Liver (tissue), 9 donors: ENCODE measurements around the gene GPR156. TPM values are rescaled to one million over a fixed set of nuclear protein-coding genes. Genes with fewer than 3 reads are reported as not detected.
"Not testable (repeated sequence)": the region's sequence is repeated elsewhere in the genome, so short reads cannot be mapped to it uniquely, and the experiment has no call there.

Experiments
- DNase-seq: peaks from one replicate; pipeline ENCODE4 v3.0.0-alpha.2; 2017; ENCODE audit warnings: low spot score
- H3K27ac ChIP-seq, 2 donors: one replicate each; pipeline ENCODE4 v1.7.0; 2013; ENCODE audit warnings: inconsistent platforms in 2 of 2, low read length in 2 of 2, control low read depth in 1 of 2, low read depth in 1 of 2, mild to moderate bottlenecking in 1 of 2
- H3K27me3 ChIP-seq, 4 donors: one replicate each; pipeline versions ENCODE4 v1.6.1 to v1.7.0; 2013; ENCODE audit warnings: low read length in 3 of 4, inconsistent platforms in 1 of 4, mild to moderate bottlenecking in 1 of 4, moderate library complexity in 1 of 4; ENCODE audit not compliant: control insufficient read depth in 4 of 4, insufficient read depth in 4 of 4
- H3K36me3 ChIP-seq, 4 donors: one replicate each; pipeline versions ENCODE4 v1.6.1 to v1.7.0; 2013; ENCODE audit warnings: low read length in 3 of 4, mild to moderate bottlenecking in 3 of 4, low read depth in 1 of 4, moderate library complexity in 1 of 4; ENCODE audit not compliant: control insufficient read depth in 4 of 4, insufficient read depth in 3 of 4
- H3K4me1 ChIP-seq, 4 donors: one replicate each; pipeline versions ENCODE4 v1.6.1 to v1.7.0; 2013; ENCODE audit warnings: low read length in 3 of 4, mild to moderate bottlenecking in 3 of 4, moderate library complexity in 1 of 4; ENCODE audit not compliant: control insufficient read depth in 4 of 4, insufficient read depth in 4 of 4
- H3K4me3 ChIP-seq, 3 donors: one replicate each; pipeline versions ENCODE4 v1.6.1 to v1.7.0; 2013; ENCODE audit warnings: low read length in 3 of 3, control low read depth in 1 of 3, low read depth in 1 of 3, mild to moderate bottlenecking in 1 of 3
- H3K9ac ChIP-seq, 2 donors: one replicate each; pipeline ENCODE4 v1.7.0; 2013; ENCODE audit warnings: low read length in 2 of 2, mild to moderate bottlenecking in 2 of 2, moderate library complexity in 2 of 2, control low read depth in 1 of 2, low read depth in 1 of 2
- H3K9me3 ChIP-seq, 4 donors: one replicate each; pipeline versions ENCODE4 v1.6.1 to v1.7.0; 2013; ENCODE audit warnings: low read length in 3 of 4; ENCODE audit not compliant: control insufficient read depth in 4 of 4
- FOXA1 ChIP-seq: IDR thresholded peaks from 2 replicates; pipeline ENCODE4 v1.6.1; 2016; ENCODE audit warnings: antibody characterized with exemption
- GABPA ChIP-seq, 2 donors: IDR thresholded peaks in 1 of 2; conservative IDR thresholded peaks in 1 of 2; 2 replicates each; pipeline ENCODE4 v1.6.1; 2016; ENCODE audit warnings: antibody characterized with exemption in 2 of 2, mild to moderate bottlenecking in 1 of 2, moderate library complexity in 1 of 2
- HNF4A ChIP-seq, 2 donors: conservative IDR thresholded peaks; 2 replicates each; pipeline ENCODE4 v1.6.1; 2016; ENCODE audit warnings: antibody characterized with exemption in 2 of 2, mild to moderate bottlenecking in 2 of 2
- HNF4G ChIP-seq: IDR thresholded peaks from 2 replicates; pipeline ENCODE4 v1.6.1; 2016; ENCODE audit warnings: antibody characterized with exemption
- RXRA ChIP-seq, 2 donors: IDR thresholded peaks; 2 replicates each; pipeline ENCODE4 v1.6.1; 2017 to 2018; ENCODE audit warnings: antibody characterized with exemption in 2 of 2, mild to moderate bottlenecking in 1 of 2
- YY1 ChIP-seq: IDR thresholded peaks from 2 replicates; pipeline ENCODE4 v1.6.1; 2016; ENCODE audit warnings: antibody characterized with exemption, mild to moderate bottlenecking
- WGBS: extraction: QIAGEN DNeasy Blood & Tissue Kit; methylation state at CpG from one replicate; pipeline ENCODE4 v1.1.7; 2013; 5-methylcytosine and 5-hydroxymethylcytosine counted together
- polyA plus RNA-seq, 2 donors: library from polyadenylated mRNA; stranded (reverse) in 1 of 2; unstranded in 1 of 2; fragments of 200-250 nt in 1 of 2; fragments of >200 nt in 1 of 2; fragmentation: Nextera tagmentation in 1 of 2; extraction: Ambion mirVana in 1 of 2; gene quantifications; one replicate each; pipeline versions ENCODE4 v1.2.1 to v1.2.3, GENCODE V29; 2013 to 2015
- total RNA-seq, 2 donors: library from RNA; depleted of rRNA; stranded (reverse); fragments of >200 nt; gene quantifications; one replicate each; pipeline ENCODE4 v1.2.3, GENCODE V29; 2014
- TF ChIP-seq, protein P1 (sequence below): fragments of 150-350 bp; IDR thresholded peaks from 2 replicates; pipeline ENCODE4 v1.5.1; 2017; ENCODE audit warnings: improper control_type of control experiment, low read depth, low read length; ENCODE audit not compliant: missing input control
- TF ChIP-seq, protein P2 (sequence below): IDR thresholded peaks from 2 replicates; pipeline ENCODE4 v1.6.1; 2016; ENCODE audit warnings: antibody characterized with exemption, mild to moderate bottlenecking
- donor health status: healthy.
- donor health status: healthy.
- donor health status: healthy.
- donor health status: healthy.
- donor health status: healthy.

GPR156 gene
- total and polyA plus RNA-seq, 4 donors = 0.02 to 0.17 (median 0.09) TPM; not detected in 1

DNA sequence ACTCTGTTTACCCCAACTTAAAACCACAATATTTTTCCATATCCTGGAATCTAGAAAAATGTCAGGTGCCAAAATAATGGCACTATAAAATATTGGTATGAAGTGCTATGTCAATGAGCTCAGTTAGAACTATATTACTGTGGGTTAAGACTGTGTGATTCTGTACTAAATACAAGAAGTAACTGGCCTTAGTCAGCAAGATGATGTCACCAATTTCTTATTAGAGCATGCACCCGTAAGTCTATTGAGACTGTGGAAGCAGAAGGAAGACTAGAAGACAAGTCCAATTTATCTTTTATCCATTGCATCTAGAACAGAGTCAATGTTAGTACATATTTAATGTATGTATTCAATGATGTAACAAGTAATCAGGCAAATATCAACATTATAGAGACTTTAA, 39.2 kb upstream of the GPR156 start:
- no peak for DNase-seq
- WGBS = 75% methylated on average over 1 of the region's 1 CpG
- no peaks in the 10 kb centered on the region for H3K4me1 ChIP-seq
- no peaks in the 10 kb centered on the region for H3K9me3 ChIP-seq
- H3K4me3 ChIP-seq = no peak overlapping the region
- H3K27ac ChIP-seq = no peak overlapping the region
- no peaks in the 10 kb centered on the region for H3K27me3 ChIP-seq
- no peak overlapping the region for H3K9ac ChIP-seq
- TF ChIP-seq, protein P1, sequence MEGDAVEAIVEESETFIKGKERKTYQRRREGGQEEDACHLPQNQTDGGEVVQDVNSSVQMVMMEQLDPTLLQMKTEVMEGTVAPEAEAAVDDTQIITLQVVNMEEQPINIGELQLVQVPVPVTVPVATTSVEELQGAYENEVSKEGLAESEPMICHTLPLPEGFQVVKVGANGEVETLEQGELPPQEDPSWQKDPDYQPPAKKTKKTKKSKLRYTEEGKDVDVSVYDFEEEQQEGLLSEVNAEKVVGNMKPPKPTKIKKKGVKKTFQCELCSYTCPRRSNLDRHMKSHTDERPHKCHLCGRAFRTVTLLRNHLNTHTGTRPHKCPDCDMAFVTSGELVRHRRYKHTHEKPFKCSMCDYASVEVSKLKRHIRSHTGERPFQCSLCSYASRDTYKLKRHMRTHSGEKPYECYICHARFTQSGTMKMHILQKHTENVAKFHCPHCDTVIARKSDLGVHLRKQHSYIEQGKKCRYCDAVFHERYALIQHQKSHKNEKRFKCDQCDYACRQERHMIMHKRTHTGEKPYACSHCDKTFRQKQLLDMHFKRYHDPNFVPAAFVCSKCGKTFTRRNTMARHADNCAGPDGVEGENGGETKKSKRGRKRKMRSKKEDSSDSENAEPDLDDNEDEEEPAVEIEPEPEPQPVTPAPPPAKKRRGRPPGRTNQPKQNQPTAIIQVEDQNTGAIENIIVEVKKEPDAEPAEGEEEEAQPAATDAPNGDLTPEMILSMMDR = no peak
- TF ChIP-seq, protein P2, sequence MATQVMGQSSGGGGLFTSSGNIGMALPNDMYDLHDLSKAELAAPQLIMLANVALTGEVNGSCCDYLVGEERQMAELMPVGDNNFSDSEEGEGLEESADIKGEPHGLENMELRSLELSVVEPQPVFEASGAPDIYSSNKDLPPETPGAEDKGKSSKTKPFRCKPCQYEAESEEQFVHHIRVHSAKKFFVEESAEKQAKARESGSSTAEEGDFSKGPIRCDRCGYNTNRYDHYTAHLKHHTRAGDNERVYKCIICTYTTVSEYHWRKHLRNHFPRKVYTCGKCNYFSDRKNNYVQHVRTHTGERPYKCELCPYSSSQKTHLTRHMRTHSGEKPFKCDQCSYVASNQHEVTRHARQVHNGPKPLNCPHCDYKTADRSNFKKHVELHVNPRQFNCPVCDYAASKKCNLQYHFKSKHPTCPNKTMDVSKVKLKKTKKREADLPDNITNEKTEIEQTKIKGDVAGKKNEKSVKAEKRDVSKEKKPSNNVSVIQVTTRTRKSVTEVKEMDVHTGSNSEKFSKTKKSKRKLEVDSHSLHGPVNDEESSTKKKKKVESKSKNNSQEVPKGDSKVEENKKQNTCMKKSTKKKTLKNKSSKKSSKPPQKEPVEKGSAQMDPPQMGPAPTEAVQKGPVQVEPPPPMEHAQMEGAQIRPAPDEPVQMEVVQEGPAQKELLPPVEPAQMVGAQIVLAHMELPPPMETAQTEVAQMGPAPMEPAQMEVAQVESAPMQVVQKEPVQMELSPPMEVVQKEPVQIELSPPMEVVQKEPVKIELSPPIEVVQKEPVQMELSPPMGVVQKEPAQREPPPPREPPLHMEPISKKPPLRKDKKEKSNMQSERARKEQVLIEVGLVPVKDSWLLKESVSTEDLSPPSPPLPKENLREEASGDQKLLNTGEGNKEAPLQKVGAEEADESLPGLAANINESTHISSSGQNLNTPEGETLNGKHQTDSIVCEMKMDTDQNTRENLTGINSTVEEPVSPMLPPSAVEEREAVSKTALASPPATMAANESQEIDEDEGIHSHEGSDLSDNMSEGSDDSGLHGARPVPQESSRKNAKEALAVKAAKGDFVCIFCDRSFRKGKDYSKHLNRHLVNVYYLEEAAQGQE = no peak
- no peak for TF ChIP-seq FOXA1
- TF ChIP-seq RXRA (IDR thresholded peaks at IDR 0.05) = no peak
- no peak for TF ChIP-seq GABPA (IDR thresholded peaks at IDR 0.05 in 1 of 2, conservative IDR thresholded peaks at IDR 0.05 in 1 of 2)
- no peak for TF ChIP-seq HNF4A (conservative IDR thresholded peaks at IDR 0.05)
- no peak for TF ChIP-seq YY1
- peaks cover 0 to 11% (median 0%) of the 10 kb centered on the region in 4 donors for H3K36me3 ChIP-seq

GRCh38 chr3:120323761-120324160, 38.7 kb upstream of the GPR156 start:
- not testable (repeated sequence) for H3K4me3 ChIP-seq, H3K9ac ChIP-seq, DNase-seq, H3K9me3 ChIP-seq, H3K4me1 ChIP-seq, H3K27me3 ChIP-seq, H3K27ac ChIP-seq
- WGBS = 93% methylated on average over 4 of the region's 4 CpGs
- H3K36me3 ChIP-seq = peaks cover 0 to 11% (median 0%) of the 10 kb centered on the region in 4 donors

GRCh38 chr3:120311863-120312794, 27.1 kb upstream of the GPR156 start:
- Histone ChIP-seq H3K9me3 (no peaks in the 10 kb centered on the region), H3K4me1 (no peaks in the 10 kb centered on the region), H3K4me3 (no peak overlapping the region), H3K9ac (no peak overlapping the region), H3K36me3 (no peaks in the 10 kb centered on the region), H3K27ac (no peak overlapping the region), H3K27me3 (peaks cover 0 to 2% (median 0%) of the 10 kb centered on the region in 4 donors)
- no peak for DNase-seq
- TF ChIP-seq HNF4G = no peak
- 89% methylated on average over 24 of the region's 24 CpGs for WGBS
